ENCODE data around the gene SUN1. TPM values are rescaled to one million over a fixed set of nuclear protein-coding genes. Genes with fewer than 3 reads are reported as not detected.
A peak's percentile ranks its signal among the peaks of the same experiment; 100 is the strongest.

SUN1 gene
- total and polyA plus RNA-seq, 9 of the 15 experiments (the other 6 are each of a cell fraction or from before 2014, with no cell fraction given): 36.8 to 132 (median 62.3) TPM

- no peak for TF ChIP-seq CLOCK (CRISPR knock-in tag; IDR thresholded peaks at IDR 0.05; ENCODE audit: borderline replicate concordance)
- no peak for TF ChIP-seq RREB1 (CRISPR knock-in tag; IDR thresholded peaks at IDR 0.05)
- TF ChIP-seq TRIM28 (IDR thresholded peaks at IDR 0.05): no peak
- TF ChIP-seq TAF9B (IDR thresholded peaks at IDR 0.05; ENCODE audit: partially characterized antibody): no peak
- TF ChIP-seq SMC3 (conservative IDR thresholded peaks at IDR 0.05; ENCODE audit: insufficient read depth, low read depth, low read length): peak; percentile 62
- TF ChIP-seq CTCF (IDR thresholded peaks at IDR 0.05 in 2 of 3, conservative IDR thresholded peaks at IDR 0.05 in 1 of 3; ENCODE audit: insufficient read depth in 2 of 3, low read depth in 1 of 3, low read length in 3 of 3): peak; percentile 78 to 82 (median 78)
- no peak for TF ChIP-seq POLR2AphosphoS2 (IDR thresholded peaks at IDR 0.05; ENCODE audit: low read length)
- no peak for TF ChIP-seq TAF15 (IDR thresholded peaks at IDR 0.05; ENCODE audit: low read depth, low read length)
- no peak for TF ChIP-seq NR4A1 (CRISPR knock-in tag; IDR thresholded peaks at IDR 0.05)
- no peak for TF ChIP-seq NR4A1 (tag; IDR thresholded peaks at IDR 0.05)
- no peak for TF ChIP-seq HDAC2 (IDR thresholded peaks at IDR 0.05)
These were observed 45.6 kb upstream of the SUN1 start (continued) for GRCh38 chr7:786472-787255.
